Tibial artery (tissue), 4 donors: Measurements from ENCODE around the gene NT5DC1.

Experiments
- DNase-seq, 2 donors: peaks; one replicate each; pipeline ENCODE4 v3.0.0-alpha.2; 2019
- H3K27ac ChIP-seq, 2 donors: fragments of 200-600 bp; sonication (generic) in 1 of 2; 1 replicate in 1 of 2; 2 replicates in 1 of 2; pipeline ENCODE4 v1.5.1; 2018 to 2019; ENCODE audit warnings: mild to moderate bottlenecking in 1 of 2
- H3K27me3 ChIP-seq, 2 donors: fragments of 200-600 bp; sonication (generic) in 1 of 2; one replicate each; pipeline versions ENCODE4 v1.5.1 to v1.6.0; 2016 to 2019
- H3K36me3 ChIP-seq, 3 donors: fragments of 200-600 bp; sonication (generic) in 2 of 3; one replicate each; pipeline ENCODE4 v1.5.1; 2016 to 2019; ENCODE audit warnings: mild to moderate bottlenecking in 2 of 3
- H3K4me1 ChIP-seq, 4 donors: fragments of 200-600 bp; sonication (generic) in 2 of 4; 1 replicate in 3 of 4; 2 replicates in 1 of 4; pipeline ENCODE4 v1.5.1; 2016 to 2019
- H3K4me3 ChIP-seq, 2 donors: fragments of 200-600 bp; sonication (generic) in 1 of 2; 1 replicate in 1 of 2; 2 replicates in 1 of 2; pipeline ENCODE4 v1.5.1; 2018 to 2019; ENCODE audit warnings: mild to moderate bottlenecking in 2 of 2
- H3K9me3 ChIP-seq, 3 donors: fragments of 200-600 bp; sonication (generic) in 1 of 3; one replicate each; pipeline ENCODE4 v1.5.1; 2016 to 2019
- intact Hi-C: fragments of 100-400 bp; cut with DNase I; formaldehyde crosslinking; loops from one replicate; pipeline ENCODE4 v1.15.0; 2023; ENCODE audit warnings: low total_unique reads
- TF ChIP-seq, protein P1 (sequence below), 2 experiments: fragments of 200-600 bp in 1 of 2; fragments of 450-650 bp in 1 of 2; IDR thresholded peaks; one replicate each; pipeline ENCODE4 v1.5.1; 2017 to 2019; ENCODE audit warnings: antibody characterized with exemption in 2 of 2, mild to moderate bottlenecking in 1 of 2, moderate library complexity in 1 of 2

Gene NT5DC1

DNA sequence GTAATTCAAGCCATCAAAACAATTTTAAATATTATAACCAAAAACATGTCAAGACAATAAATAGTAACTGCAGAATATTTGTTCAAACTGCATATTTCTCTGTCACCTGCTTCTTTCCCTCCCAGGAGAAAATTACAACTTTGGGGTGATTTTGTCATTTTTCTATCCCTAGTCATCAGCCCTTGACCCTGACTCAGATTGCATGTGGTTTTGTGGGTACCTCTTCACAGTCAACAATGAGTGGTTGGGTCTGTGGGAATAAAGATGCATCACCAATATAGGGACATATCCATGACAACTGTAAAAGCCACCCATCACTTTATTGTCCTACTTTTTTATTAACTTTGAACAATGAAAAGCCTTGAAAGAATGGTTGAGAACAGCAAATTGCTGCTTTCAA, 18.0 kb downstream of the NT5DC1 start:
- Histone ChIP-seq H3K36me3 (peaks cover 35 to 53% (median 38%) of the 10 kb centered on the region in 3 donors), H3K9me3 (no peaks in the 10 kb centered on the region), H3K27ac (no peak overlapping the region), H3K27me3 (no peaks in the 10 kb centered on the region), H3K4me3 (no peak overlapping the region), H3K4me1 (peaks cover 0 to 20% (median 0%) of the 10 kb centered on the region in 4 donors)
- intact Hi-C loops, result no loop called here
- TF ChIP-seq, protein P1, sequence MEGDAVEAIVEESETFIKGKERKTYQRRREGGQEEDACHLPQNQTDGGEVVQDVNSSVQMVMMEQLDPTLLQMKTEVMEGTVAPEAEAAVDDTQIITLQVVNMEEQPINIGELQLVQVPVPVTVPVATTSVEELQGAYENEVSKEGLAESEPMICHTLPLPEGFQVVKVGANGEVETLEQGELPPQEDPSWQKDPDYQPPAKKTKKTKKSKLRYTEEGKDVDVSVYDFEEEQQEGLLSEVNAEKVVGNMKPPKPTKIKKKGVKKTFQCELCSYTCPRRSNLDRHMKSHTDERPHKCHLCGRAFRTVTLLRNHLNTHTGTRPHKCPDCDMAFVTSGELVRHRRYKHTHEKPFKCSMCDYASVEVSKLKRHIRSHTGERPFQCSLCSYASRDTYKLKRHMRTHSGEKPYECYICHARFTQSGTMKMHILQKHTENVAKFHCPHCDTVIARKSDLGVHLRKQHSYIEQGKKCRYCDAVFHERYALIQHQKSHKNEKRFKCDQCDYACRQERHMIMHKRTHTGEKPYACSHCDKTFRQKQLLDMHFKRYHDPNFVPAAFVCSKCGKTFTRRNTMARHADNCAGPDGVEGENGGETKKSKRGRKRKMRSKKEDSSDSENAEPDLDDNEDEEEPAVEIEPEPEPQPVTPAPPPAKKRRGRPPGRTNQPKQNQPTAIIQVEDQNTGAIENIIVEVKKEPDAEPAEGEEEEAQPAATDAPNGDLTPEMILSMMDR (IDR thresholded peaks at IDR 0.05), result no peak
- DNase-seq, result no peak

DNA sequence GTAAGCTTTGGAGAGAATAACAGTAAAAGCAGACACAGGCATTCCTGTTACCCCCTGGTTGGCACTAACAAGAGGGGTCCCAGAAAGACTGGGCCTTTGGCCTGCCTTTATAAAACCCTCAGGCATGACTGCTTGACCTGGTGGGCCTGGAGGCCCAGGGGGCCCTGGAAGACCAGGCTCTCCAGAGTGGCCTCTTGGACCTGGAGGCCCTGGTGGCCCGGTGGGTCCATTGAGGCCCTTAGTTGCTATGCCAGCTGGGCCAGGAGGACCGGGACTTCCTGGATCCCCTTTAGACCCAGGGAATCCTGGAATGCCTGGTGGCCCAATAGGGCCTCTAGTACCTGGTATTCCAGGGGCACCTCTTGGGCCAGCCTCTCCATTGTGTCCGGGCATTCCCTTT, 19.8 kb downstream of the NT5DC1 start:
- H3K4me1 ChIP-seq, result peaks cover 0 to 16% (median 0%) of the 10 kb centered on the region in 4 donors
- no peaks in the 10 kb centered on the region for H3K9me3 ChIP-seq
- TF ChIP-seq, protein P1 (IDR thresholded peaks at IDR 0.05), result no peak
- peaks cover 21 to 38% (median 34%) of the 10 kb centered on the region in 3 donors for H3K36me3 ChIP-seq
- no peak overlapping the region for H3K4me3 ChIP-seq
- intact Hi-C loops, result no loop called here
- no peak for DNase-seq
- H3K27ac ChIP-seq, result no peak overlapping the region
- no peaks in the 10 kb centered on the region for H3K27me3 ChIP-seq

DNA sequence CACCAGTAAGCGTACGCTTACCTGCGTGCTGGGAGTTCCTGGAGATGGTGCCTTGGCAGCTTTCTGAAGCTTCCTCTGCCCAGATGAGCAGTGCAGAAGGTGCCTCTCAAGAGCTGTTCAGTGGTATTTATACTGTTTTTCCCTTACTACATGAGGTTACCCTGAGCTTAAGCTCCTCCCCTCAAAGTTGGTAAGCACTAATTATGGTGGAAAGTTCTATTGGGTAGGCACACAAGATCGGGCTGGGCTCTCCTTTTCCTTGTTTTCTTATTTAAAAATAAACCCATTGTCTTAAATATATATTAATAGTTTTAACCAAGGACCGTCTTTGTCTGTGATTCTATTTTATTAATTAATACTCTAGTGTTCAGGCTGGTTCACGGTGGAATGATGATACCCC, 25.4 kb downstream of the NT5DC1 start, which contains the start of gene COL10A1:
Gene COL10A1 (minus strand): TSS at position 101 of the 400 bp plus-strand sequence. CDS start 640 bp downstream, outside the sequence.
- Histone ChIP-seq H3K4me3 (no peak within 1 kb of the TSS), H3K36me3 (peaks cover 3 to 8% (median 3%) of the 10 kb centered on the region in 3 donors), H3K27ac (no peak within 1 kb of the TSS), H3K9me3 (no peaks in the 10 kb centered on the region), H3K27me3 (no peaks in the 10 kb centered on the region), H3K4me1 (peaks cover 0 to 6% (median 0%) of the 10 kb centered on the region in 4 donors)
- TF ChIP-seq, protein P1 (IDR thresholded peaks at IDR 0.05), result no peak
- DNase-seq, result no peak
- intact Hi-C loops, result no loop called here

DNA sequence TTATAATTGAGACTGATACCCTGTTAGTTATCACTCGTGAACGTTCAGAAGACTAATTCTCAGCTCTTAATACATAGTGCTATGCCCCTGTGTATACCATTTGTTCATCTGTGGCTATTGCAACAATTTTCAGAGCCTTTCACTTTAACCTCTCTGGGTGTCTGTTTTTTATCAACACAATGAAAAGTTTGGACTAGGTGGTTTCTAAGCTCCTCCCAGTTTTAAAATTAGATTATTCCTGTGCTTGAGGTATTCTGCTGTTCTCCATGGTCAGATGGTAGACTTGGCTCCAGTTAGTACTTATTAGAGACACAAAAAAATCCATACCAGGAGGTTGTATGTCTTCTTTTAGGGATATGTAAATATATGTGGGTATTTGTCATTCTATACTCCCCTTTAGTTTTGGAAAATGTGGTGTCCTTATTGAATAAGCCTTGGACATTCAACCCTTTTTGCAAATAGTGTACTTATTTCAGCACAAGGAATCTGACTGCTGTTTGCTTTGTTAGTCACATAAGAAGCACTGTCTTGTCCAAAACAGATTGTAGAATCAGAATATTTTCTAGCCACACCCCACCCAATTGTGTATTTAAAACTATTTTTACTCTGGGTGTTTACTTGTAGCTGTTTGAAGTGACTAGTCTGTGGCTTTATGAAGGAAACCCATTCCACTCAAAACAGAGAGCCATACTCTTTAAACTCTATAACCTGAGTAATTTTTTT, 27.3 kb downstream of the NT5DC1 start:
- intact Hi-C loops, result no loop called here
- H3K27me3 ChIP-seq, result no peaks in the 10 kb centered on the region
- DNase-seq, result no peak
- no peaks in the 10 kb centered on the region for H3K9me3 ChIP-seq
- H3K27ac ChIP-seq, result no peak overlapping the region
- H3K4me1 ChIP-seq, result peaks cover 0 to 6% (median 0%) of the 10 kb centered on the region in 4 donors
- H3K4me3 ChIP-seq, result no peak overlapping the region
- TF ChIP-seq, protein P1 (IDR thresholded peaks at IDR 0.05), result no peak
- peaks cover 0 to 2% (median 0%) of the 10 kb centered on the region in 3 donors for H3K36me3 ChIP-seq

DNA sequence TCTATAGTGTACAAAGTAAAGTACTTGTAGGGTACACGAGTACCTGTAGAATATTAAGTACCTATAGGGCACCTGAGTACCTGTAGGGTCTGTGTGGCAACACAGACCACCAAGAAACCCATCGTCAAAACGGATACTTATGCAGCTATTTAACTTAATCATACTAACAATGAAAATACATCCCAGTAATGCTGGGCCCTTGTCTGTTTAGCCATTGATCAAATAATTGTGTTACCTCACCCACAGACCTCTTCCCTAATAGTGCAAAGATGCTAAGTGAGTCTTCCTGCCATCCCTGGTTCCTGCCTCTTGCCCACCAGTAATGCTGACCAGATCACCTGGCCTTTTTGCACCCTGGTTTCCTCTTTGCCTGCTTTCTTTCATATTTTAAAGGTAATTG, 32.8 kb downstream of the NT5DC1 start:
- Histone ChIP-seq H3K4me3 (no peak overlapping the region), H3K9me3 (no peaks in the 10 kb centered on the region), H3K27me3 (no peaks in the 10 kb centered on the region), H3K36me3 (peaks cover 0 to 2% (median 0%) of the 10 kb centered on the region in 3 donors), H3K4me1 (no peaks in the 10 kb centered on the region), H3K27ac (no peak overlapping the region)
- DNase-seq, result no peak
- TF ChIP-seq, protein P1 (IDR thresholded peaks at IDR 0.05), result no peak
- intact Hi-C loops, result no loop called here
